ENCODE data around the gene CDK14. TPM values are rescaled to one million over a fixed set of nuclear protein-coding genes. Genes with fewer than 3 reads are reported as not detected.
A peak's percentile ranks its signal among the peaks of the same experiment; 100 is the strongest.

The CDK14 gene
- total and polyA plus RNA-seq, 2 donors (not counting 3 experiments of a cell fraction or from before 2014, with no cell fraction given), result 5.5 to 34.2 TPM

DNA sequence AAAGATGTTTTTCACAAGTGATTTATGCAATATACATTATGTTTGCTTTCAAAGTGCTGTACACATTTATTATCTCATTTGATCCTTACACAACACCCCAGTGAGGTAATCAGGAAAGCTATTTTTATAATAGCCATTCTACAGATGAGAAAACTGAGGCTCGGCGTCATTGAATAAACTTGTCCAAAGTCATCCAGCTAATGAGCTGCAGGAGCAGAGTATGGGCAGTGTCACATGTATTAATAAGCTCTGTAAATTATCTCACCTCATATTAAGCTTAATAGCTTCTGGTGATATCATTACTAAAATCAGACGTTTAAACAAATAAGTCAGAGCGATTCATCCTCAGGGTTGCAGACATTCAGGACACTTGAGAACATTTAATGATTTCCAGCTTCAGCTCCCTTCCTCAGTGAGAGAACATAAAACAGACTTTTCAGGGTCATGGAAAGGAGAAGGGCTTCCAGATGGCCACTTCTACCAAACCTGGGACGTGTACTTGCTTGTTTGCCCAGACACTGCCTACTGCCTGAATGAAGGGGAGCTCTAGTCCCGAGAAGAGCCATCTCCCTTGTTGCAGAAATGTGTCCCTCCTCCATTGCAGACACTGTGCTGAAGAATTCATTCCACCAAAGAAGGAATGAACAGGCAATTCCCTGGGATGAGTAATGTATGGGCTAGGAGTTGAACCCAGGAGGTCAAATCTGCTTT lies 647.6 kb downstream of the CDK14 start:
- no peak overlapping the region for H3K9ac ChIP-seq (replicated peaks; ENCODE audit: extremely low read depth, insufficient read depth, low read length)
- H4K20me1 ChIP-seq (replicated peaks; ENCODE audit: control insufficient read depth, extremely low read depth, insufficient read depth, low read length), result no peaks in the 10 kb centered on the region
- dilution Hi-C loops (cut with MboI; ENCODE audit: extremely low pct_ligation_motif_present, low sequenced_read_pairs), result no loop called here
- FAIRE-seq (no peak), DNase-seq (ENCODE audit: low read depth, low spot score) (no peak)
- H2AFZ ChIP-seq (ENCODE audit: low read depth, low read length), result no peak overlapping the region
- no peaks in the 10 kb centered on the region for H3K9me3 ChIP-seq (replicated peaks; ENCODE audit: control insufficient read depth, insufficient read depth, low read length)
- peaks cover 11% of the 10 kb centered on the region for H3K4me1 ChIP-seq (ENCODE audit: control insufficient read depth, extremely low read depth, insufficient read depth, low read length)
- BruUV-seq (replicated peaks), result no TSS peak
- no peaks in the 10 kb centered on the region for H3K9me1 ChIP-seq (replicated peaks; ENCODE audit: control insufficient read depth, extremely low read depth, insufficient read depth, low read length)
- peaks cover 4 to 12% of the 10 kb centered on the region in 2 experiments for H3K27me3 ChIP-seq (ENCODE audit: control insufficient read depth in 2 of 2, insufficient read depth in 2 of 2, low read length in 2 of 2)
- no peaks in the 10 kb centered on the region for H3K36me3 ChIP-seq (ENCODE audit: control insufficient read depth in 2 of 2, extremely low read depth in 1 of 2, insufficient read depth in 2 of 2, low read length in 2 of 2)
- POLR2A ChIA-PET, result no interaction called here
- no peaks in the 10 kb centered on the region for H3K79me2 ChIP-seq (ENCODE audit: control insufficient read depth, insufficient read depth, low read length)
- no peak overlapping the region for H3K4me2 ChIP-seq (ENCODE audit: insufficient read depth, low read length)
- H3K4me3 ChIP-seq (replicated peaks in 1 of 3; ENCODE audit: insufficient read depth in 1 of 3, low read depth in 1 of 3, low read length in 3 of 3), result no peak overlapping the region
- TF ChIP-seq MYC (IDR thresholded peaks at IDR 0.05; ENCODE audit: low read depth, low read length), result no peak
- H3K27ac ChIP-seq (ENCODE audit: insufficient read depth, low read depth, low read length), result no peak overlapping the region
- CTCF ChIA-PET, result no interaction called here
- intact Hi-C loops (cut with micrococcal nuclease), result no loop called here

GRCh38 chr7:91247500-91247899 lies 651.4 kb downstream of the CDK14 start:
- TF ChIP-seq CTCF (IDR thresholded peaks at IDR 0.05; ENCODE audit: extremely low read depth in 1 of 2, insufficient read depth in 1 of 2, low read depth in 1 of 2, low read length in 2 of 2), result peak in 1 of 2 donors; percentile 10
- no peak for TF ChIP-seq JUN (IDR thresholded peaks at IDR 0.05; ENCODE audit: borderline replicate concordance, insufficient read depth, insufficient read length, low read depth)
- CTCF ChIA-PET, result interaction anchor here (0.9 to 1.3 kb wide), 3 partner anchors 19 to 386 kb away, joined by 3 to 6 read pairs (median 3); no protein-coding TSS in a partner anchor
- DNase-seq (ENCODE audit: low read depth, low spot score) (no peak), FAIRE-seq (no peak)
- H3K4me2 ChIP-seq (ENCODE audit: insufficient read depth, low read length), result no peak overlapping the region
- H3K79me2 ChIP-seq (ENCODE audit: control insufficient read depth, insufficient read depth, low read length), result no peaks in the 10 kb centered on the region
- dilution Hi-C loops (cut with MboI; ENCODE audit: extremely low pct_ligation_motif_present, low sequenced_read_pairs) (no loop called here), intact Hi-C loops (cut with micrococcal nuclease) (no loop called here)
- no peaks in the 10 kb centered on the region for H3K9me1 ChIP-seq (replicated peaks; ENCODE audit: control insufficient read depth, extremely low read depth, insufficient read depth, low read length)
- peaks cover 4 to 13% of the 10 kb centered on the region in 2 experiments for H3K27me3 ChIP-seq (ENCODE audit: control insufficient read depth in 2 of 2, insufficient read depth in 2 of 2, low read length in 2 of 2)
- H3K27ac ChIP-seq (ENCODE audit: insufficient read depth, low read depth, low read length), result no peak overlapping the region
- POLR2A ChIA-PET, result no interaction called here
- no peak overlapping the region for H2AFZ ChIP-seq (ENCODE audit: low read depth, low read length)
- no peaks in the 10 kb centered on the region for H3K36me3 ChIP-seq (ENCODE audit: control insufficient read depth in 2 of 2, extremely low read depth in 1 of 2, insufficient read depth in 2 of 2, low read length in 2 of 2)
- no peak overlapping the region for H3K4me3 ChIP-seq (replicated peaks in 1 of 3; ENCODE audit: insufficient read depth in 1 of 3, low read depth in 1 of 3, low read length in 3 of 3)
- H3K9ac ChIP-seq (replicated peaks; ENCODE audit: extremely low read depth, insufficient read depth, low read length), result no peak overlapping the region
- H3K9me3 ChIP-seq (replicated peaks; ENCODE audit: control insufficient read depth, insufficient read depth, low read length), result no peaks in the 10 kb centered on the region
- H3K4me1 ChIP-seq (ENCODE audit: control insufficient read depth, extremely low read depth, insufficient read depth, low read length), result no peaks in the 10 kb centered on the region
- BruUV-seq (replicated peaks), result no TSS peak
- H4K20me1 ChIP-seq (replicated peaks; ENCODE audit: control insufficient read depth, extremely low read depth, insufficient read depth, low read length), result no peaks in the 10 kb centered on the region
